T follicular helper cell (primary cell): ENCODE results near the gene HSPA1L.
"Not testable (repeated sequence)": the region's sequence is repeated elsewhere in the genome, so short reads cannot be mapped to it uniquely, and the experiment has no call there.

Experiments
- DNase-seq: peaks from one replicate; pipeline ENCODE4 v3.0.0-alpha.2; 2020; ENCODE audit warnings: low read depth
- total RNA-seq, 2 experiments: gene quantifications; one replicate each; lab custom pipeline; 2026; lab: John Stamatoyannopoulos, UW

Gene HSPA1L
- 6.1 to 16.1 reads per million in 2 experiments for total RNA-seq

- peak; percentile 27 for DNase-seq
Observed at GRCh38 chr6:31815025-31815838, at the start of gene HSPA1L, which contains the start of gene HSPA1A. Gene HSPA1L, minus strand, starts transcription at chr6:31815283. Its CDS starts 3,311 bp downstream, at chr6:31811972. Gene HSPA1A, plus strand, starts transcription at chr6:31815543. Its CDS starts 214 bp downstream, at chr6:31815757.

DNA sequence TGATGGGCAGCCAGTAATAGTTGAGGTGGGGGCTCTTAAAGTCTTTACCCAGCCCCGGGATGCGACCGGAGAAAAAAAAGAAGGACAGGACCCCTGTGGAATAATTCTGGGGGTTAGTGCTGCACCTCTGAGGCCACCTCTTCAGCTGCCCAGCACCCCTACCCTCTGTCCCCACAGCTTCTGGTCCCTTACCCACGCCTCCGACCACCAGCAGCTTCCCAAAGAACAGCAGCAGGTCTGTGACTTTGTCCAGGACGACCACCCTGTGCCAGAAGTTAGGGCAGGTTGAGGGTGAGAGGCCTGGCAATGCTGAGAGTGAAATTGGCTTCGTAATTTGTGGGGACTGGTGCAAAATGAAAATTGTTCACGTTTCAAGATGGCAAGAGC, 49.7 kb upstream of the HSPA1L start:
- no peak for DNase-seq

GRCh38 chr6:31864123-31864562, 49.1 kb upstream of the HSPA1L start:
- not testable (repeated sequence) for DNase-seq

- peak; percentile 99 for DNase-seq
Observed at GRCh38 chr6:31862344-31863235, 47.5 kb upstream of the HSPA1L start, which contains the start of gene NEU1. Gene NEU1, minus strand, starts transcription at chr6:31862821. Its CDS starts 45 bp downstream, at chr6:31862776.

GRCh38 chr6:31861919-31862343, 46.8 kb upstream of the HSPA1L start:
- DNase-seq: no peak

DNA sequence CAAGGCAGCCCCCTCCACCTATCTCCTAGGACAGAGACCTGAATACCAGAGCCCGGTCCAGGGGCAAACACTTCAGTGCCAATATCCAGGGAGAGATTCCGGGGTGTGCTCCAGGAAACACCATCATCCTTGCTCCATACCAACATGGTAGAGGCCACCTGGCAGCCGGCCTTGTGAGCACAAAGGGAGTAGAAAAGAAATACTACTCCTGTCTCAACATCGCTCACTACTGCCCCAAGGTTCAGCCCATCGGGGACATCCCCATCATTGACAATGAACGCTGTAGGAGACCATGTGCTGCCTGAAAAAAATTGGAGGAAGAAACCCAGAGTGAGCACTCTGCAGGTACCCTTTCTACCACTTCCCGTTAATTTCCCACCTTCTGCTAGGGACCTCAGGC, 46.1 kb upstream of the HSPA1L start:
- DNase-seq: no peak

- no peak for DNase-seq
Observed at GRCh38 chr6:31860349-31860748, 45.3 kb upstream of the HSPA1L start.

GRCh38 chr6:31859923-31860322, 44.8 kb upstream of the HSPA1L start:
- no peak for DNase-seq

GRCh38 chr6:31858707-31859106, 43.6 kb upstream of the HSPA1L start:
- no peak for DNase-seq

- not testable (repeated sequence) for DNase-seq
Observed at GRCh38 chr6:31857774-31858173, 42.7 kb upstream of the HSPA1L start.

DNA sequence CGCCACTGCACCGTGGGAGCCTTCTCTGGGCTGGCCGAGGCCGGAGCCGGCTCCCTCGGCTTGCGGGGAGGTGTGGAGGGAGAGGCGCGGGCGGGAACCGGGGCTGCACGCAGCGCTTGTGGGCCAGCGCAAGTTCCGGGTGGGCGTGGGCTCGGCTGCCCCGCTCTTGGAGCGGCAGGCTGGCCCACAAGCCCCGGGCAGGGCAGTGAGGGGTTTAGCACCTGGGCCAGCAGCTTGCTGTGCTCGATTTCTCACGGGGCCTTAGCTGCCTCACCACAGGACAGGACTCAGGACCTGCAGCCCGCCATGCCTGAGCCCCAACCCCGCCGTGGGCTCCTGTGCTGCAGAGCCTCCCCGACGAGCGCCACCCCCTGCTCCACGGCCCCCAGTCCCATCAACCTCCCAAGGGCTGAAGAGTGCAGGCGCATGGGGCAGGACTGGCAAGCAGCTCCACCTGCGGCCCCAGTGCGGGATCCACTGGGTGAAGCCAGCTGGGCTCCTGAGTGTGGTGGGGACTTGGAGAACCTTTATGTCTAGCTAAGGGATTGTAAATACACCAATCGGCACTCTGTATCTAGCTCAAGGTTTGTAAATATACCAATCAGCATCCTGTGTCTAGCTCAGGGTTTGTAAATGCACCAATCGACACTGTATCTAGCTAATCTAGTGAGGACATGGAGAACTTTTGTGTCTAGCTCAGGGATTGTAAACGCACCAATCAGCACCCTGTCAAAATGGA, 37.1 kb upstream of the HSPA1L start:
- DNase-seq: not testable (repeated sequence)

DNA sequence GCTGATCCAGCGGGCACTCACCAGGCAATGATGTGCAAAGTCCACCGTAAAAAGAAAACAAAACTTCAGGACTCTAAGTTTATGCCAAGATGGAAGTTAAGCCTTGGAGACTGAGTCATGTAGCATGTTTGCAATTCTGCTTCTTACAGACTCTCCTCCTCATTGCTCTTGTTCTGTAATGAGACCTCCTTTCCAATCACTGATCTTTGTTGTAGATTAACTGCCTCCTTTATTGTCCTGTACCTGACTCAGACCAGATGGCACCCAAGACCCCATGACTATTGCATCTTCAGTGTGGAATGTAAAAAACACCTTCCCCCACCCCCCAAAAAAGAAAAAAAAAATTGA, 36.4 kb upstream of the HSPA1L start:
- no peak for DNase-seq

DNA sequence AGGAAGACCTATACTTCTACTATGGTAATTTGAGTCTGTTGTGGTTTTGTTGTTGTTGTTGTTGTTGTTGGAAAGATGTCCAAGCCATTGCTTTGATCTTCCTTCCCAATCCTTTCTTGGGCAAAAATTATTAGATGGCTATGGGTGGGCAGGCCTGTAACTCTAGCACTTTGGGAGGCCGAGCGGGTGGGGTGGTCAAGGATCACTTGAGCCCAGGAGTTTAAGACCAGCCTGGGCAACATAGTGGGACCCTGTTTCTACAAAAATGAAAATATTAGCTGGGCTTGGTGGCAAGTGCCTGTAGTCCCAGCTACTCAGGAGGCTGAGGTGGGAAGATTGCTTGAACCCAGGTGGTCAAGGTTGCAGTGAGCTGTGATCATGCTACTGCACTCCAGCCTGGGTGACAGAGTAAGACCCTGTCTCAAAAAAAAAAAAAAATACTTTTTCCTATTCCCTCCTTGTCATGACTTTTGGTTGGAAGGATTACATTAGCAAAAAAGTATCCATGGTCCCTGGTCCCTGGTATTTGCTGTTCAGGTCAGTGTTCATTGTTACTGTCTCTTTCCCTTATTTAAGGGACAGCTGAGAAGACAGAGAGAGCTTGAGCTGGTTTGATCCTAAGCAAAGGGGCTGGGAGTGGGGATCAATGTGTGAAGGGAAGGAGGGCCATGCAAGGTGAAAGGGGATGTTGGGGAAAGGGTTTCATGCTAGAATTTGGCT, 35.8 kb upstream of the HSPA1L start:
- no peak for DNase-seq

GRCh38 chr6:31847276-31847978, 32.3 kb upstream of the HSPA1L start:
- no peak for DNase-seq

DNA sequence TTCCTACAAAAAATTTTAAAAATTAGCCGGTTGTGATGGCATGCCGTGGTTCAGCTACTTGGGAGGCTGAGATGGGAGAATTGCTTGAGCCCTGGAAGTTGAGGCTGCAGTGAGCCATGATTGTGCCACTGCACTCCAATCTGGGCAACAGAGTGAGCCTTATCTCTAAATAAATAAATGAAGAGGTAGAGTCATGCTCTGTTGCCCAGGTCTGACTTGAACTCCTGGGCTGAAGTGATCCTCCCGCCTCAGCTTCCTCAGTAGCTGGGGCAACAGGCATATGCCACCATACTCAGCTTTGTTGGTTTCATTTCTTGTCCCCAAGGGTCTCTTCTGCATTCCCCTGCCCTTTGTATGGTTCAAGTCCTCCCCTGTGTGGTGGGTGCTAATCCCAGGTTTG, 29.4 kb upstream of the HSPA1L start:
- no peak for DNase-seq

GRCh38 chr6:31842053-31842452, 27.0 kb upstream of the HSPA1L start:
- DNase-seq: no peak

DNA sequence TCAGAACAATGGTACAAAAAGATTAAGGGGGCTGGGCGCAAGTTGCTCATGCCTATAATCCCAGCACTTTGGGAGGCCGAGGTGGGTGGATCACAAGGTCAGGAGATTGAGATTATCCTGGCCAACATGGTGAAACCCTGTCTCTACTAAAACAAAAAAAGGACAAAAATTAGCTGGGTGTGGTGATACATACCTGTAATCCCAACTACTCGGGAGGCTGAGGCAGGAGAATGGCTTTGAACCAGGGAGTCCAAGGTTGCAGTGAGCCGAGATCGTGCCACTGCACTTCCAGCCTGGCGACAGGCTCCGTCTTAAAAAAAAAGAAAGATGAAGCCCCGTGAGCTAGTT, 24.7 kb upstream of the HSPA1L start:
- DNase-seq: not testable (repeated sequence)

DNA sequence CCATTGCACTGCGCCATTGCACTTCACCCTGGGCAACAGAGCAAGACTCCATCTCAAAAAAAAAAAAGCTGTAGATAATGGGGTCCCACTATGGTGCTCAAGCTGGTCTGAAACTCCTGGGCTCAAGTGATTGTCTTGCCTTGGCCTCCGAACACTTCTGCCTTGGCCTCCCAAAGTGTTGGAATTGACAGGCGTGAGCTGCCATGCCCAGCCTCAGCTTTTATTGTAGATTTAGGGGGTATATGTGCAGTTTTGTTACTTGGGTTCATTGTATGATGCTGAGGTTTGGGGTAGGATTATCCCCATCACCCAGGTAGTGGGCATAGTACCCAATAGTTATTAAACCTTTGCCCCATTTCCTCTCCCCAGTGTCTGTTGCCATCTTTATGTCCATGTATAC, 23.9 kb upstream of the HSPA1L start:
- DNase-seq: no peak

DNA sequence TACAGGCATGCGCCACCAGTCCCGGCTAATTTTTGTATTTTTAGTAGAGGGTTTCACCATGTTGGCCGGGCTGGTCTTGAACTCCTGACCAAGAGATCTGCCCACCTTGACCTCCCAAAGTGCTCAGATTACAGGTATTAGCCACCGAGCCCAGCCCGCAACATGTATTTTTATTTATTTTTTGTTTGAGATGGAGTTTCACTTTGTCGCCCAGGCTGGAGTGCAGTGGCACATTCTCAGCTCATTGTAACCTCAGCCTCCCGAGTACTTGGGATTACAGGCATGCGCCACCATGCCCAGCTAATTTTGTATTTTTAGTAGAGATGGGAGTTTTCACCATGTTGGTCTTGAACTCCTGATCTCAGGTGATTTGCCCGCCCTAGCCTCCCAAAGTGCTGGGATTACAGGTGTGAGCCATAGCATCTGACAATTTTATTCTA, 23.1 kb upstream of the HSPA1L start:
- DNase-seq: not testable (repeated sequence)

- no peak for DNase-seq
Observed at GRCh38 chr6:31837369-31838113, 22.5 kb upstream of the HSPA1L start.
